K562 (cell line): Measurements from ENCODE around the gene SCARF1. TPM values are rescaled to one million over a fixed set of nuclear protein-coding genes. Genes with fewer than 3 reads are reported as not detected.

Source experiments
- ATAC-seq: fragments of 200-7000 bp; cut with Tn5 transposase; 3 replicates; pipeline ENCODE4 v1.9.1; 2020; ENCODE audit warnings: moderate library complexity
- BruUV-seq: library from RNA; stranded (reverse); fragments of 400-500 nt; replicated peaks from 2 replicates; lab custom pipeline; 2021; lab: Mats Ljungman, UMichigan
- CTCF ChIA-PET: fragments of 300-600 bp; formaldehyde crosslinking; extraction: SDS; loops from one replicate; lab custom pipeline; 2021; ENCODE audit warnings: low intra/inter-chr PET ratio; lab: Yijun Ruan, JAX
- POLR2A ChIA-PET: fragments of 300-600, 350-650 bp; sonication (Branson Sonifier 250); formaldehyde crosslinking; extraction: SDS; loops from one replicate; lab custom pipeline; 2021; ENCODE audit warnings: antibody characterized with exemption, inconsistent platforms; lab: Yijun Ruan, JAX
- DNase-seq, 4 experiments: peaks; one replicate each; pipeline versions ENCODE4 v3.0.0 to v3.0.0-alpha.2; 2011 to 2018; ENCODE audit warnings: low spot score in 3 of 4, mixed read lengths in 3 of 4; ENCODE audit errors: extremely low read depth in 1 of 4
- FAIRE-seq: peaks from 2 replicates; lab custom pipeline; 2011; peaks lifted over from hg19 to GRCh38; lab: Jason Lieb, UNC
- H2AFZ ChIP-seq: 2 replicates; pipeline ENCODE4 v1.6.0; 2011; ENCODE audit warnings: low read depth, low read length, control low read depth, inconsistent platforms
- H3K27ac ChIP-seq: fragments of 200-600 bp; 3 replicates; pipeline ENCODE4 v1.8.0; 2011; ENCODE audit warnings: low read depth, mild to moderate bottlenecking, control low read depth, inconsistent platforms, low read length, moderate library complexity, mixed read lengths; ENCODE audit errors: extremely low read depth
- H3K27me3 ChIP-seq, 2 experiments: fragments of 300-600 bp in 1 of 2; 2 replicates in 1 of 2; 3 replicates in 1 of 2; pipeline versions ENCODE4 v1.6.0 to v1.8.0; 2011; ENCODE audit warnings: inconsistent platforms in 2 of 2, low read length in 2 of 2, mild to moderate bottlenecking in 1 of 2, mixed read lengths in 1 of 2, moderate library complexity in 1 of 2; ENCODE audit not compliant: control insufficient read depth in 2 of 2, insufficient read depth in 2 of 2
- H3K36me3 ChIP-seq: fragments of 300-600 bp; 3 replicates; pipeline ENCODE4 v1.8.0; 2011; ENCODE audit warnings: mild to moderate bottlenecking, low read length, inconsistent platforms; ENCODE audit not compliant: control insufficient read depth, insufficient read depth
- H3K4me1 ChIP-seq, 2 experiments: fragments of 200-600 bp in 1 of 2; replicated peaks in 1 of 2; 2 replicates in 1 of 2; 3 replicates in 1 of 2; pipeline versions ENCODE4 v1.5.1 to v1.8.0; 2011; ENCODE audit warnings: inconsistent platforms in 2 of 2, low read length in 2 of 2, mild to moderate bottlenecking in 1 of 2, mixed read lengths in 1 of 2, moderate library complexity in 1 of 2; ENCODE audit not compliant: control insufficient read depth in 2 of 2, insufficient read depth in 2 of 2
- H3K4me2 ChIP-seq: 2 replicates; pipeline ENCODE4 v1.6.1; 2011; ENCODE audit warnings: low read length, control low read depth, inconsistent platforms, mixed read lengths; ENCODE audit not compliant: insufficient read depth
- H3K4me3 ChIP-seq: fragments of 200-600 bp; sonication (generic), shearing (Covaris generic); 2 replicates; pipeline ENCODE4 v1.5.1; 2016; ENCODE audit warnings: control low read depth, inconsistent platforms
- H3K79me2 ChIP-seq: fragments of 200-600 bp; 3 replicates; pipeline ENCODE4 v1.8.0; 2011; ENCODE audit warnings: low read length, inconsistent platforms; ENCODE audit not compliant: control insufficient read depth, insufficient read depth
- H3K9ac ChIP-seq, 2 experiments: 2 replicates each; pipeline versions ENCODE4 v1.6.0 to v1.6.1; 2011; ENCODE audit warnings: low read depth in 2 of 2, low read length in 2 of 2, control low read depth in 1 of 2, inconsistent platforms in 1 of 2, mild to moderate bottlenecking in 1 of 2, mixed read lengths in 1 of 2; ENCODE audit not compliant: insufficient read depth in 1 of 2
- H3K9me1 ChIP-seq: one replicate; pipeline ENCODE4 v1.6.0; 2011; ENCODE audit warnings: inconsistent platforms, mild to moderate bottlenecking, low read length, moderate library complexity; ENCODE audit not compliant: control insufficient read depth, insufficient read depth
- H3K9me3 ChIP-seq: replicated peaks from 2 replicates; pipeline ENCODE4 v1.5.1; 2011; ENCODE audit warnings: low read depth, low read length, inconsistent platforms; ENCODE audit not compliant: control insufficient read depth, insufficient read depth
- H4K20me1 ChIP-seq: replicated peaks from 2 replicates; pipeline ENCODE4 v1.6.1; 2011; ENCODE audit warnings: low read length, inconsistent platforms, mixed read lengths; ENCODE audit not compliant: control insufficient read depth, insufficient read depth
- EP400 ChIP-seq: fragments of 450-650 bp; IDR thresholded peaks from 2 replicates; pipeline ENCODE4 v1.6.1; 2017; ENCODE audit warnings: antibody characterized with exemption, mild to moderate bottlenecking, moderate library complexity
- MTA1 ChIP-seq: fragments of 450-650 bp; IDR thresholded peaks from 2 replicates; pipeline ENCODE4 v1.6.1; 2017; ENCODE audit warnings: borderline replicate concordance
- NFE2L1 ChIP-seq: fragments of 450-650 bp; IDR thresholded peaks from 2 replicates; pipeline ENCODE4 v1.6.1; 2016; ENCODE audit warnings: missing genetic modification characterization, low read depth, mild to moderate bottlenecking, missing compliant biosample characterization, moderate library complexity, borderline replicate concordance
- POLR2AphosphoS5 ChIP-seq: IDR thresholded peaks from 2 replicates; pipeline ENCODE4 v1.6.1; 2011; ENCODE audit warnings: mild to moderate bottlenecking, low read depth, low read length, moderate library complexity; ENCODE audit not compliant: control insufficient read depth, insufficient read depth
- SIX5 ChIP-seq, 2 experiments: IDR thresholded peaks; 2 replicates each; pipeline ENCODE4 v1.6.1; 2011; ENCODE audit warnings: low read length in 2 of 2, borderline replicate concordance in 1 of 2, low read depth in 1 of 2, mild to moderate bottlenecking in 1 of 2, moderate library complexity in 1 of 2; ENCODE audit not compliant: insufficient read depth in 1 of 2
- TEAD1 ChIP-seq, 2 experiments: fragments of 450-650 bp in 1 of 2; sonication (generic) in 1 of 2; formaldehyde crosslinking; IDR thresholded peaks; 2 replicates each; pipeline versions ENCODE4 v1.4.0 to v1.8.0; 2020 to 2022; ENCODE audit warnings: mild to moderate bottlenecking in 2 of 2, missing genetic modification reagents in 1 of 2
- ZNF75A ChIP-seq: fragments of 450-650 bp; formaldehyde crosslinking; IDR thresholded peaks from 2 replicates; pipeline ENCODE4 v1.4.0; 2020; ENCODE audit warnings: mild to moderate bottlenecking
- WGBS: fragments of 100-300 bp; shearing (Covaris generic); methylation state at CpG from one replicate; pipeline ENCODE4 v1.1.6; 2016; ENCODE audit warnings: low coverage, mixed read lengths; ENCODE audit not compliant: insufficient coverage; ENCODE audit errors: missing lambda C conversion rate; 5-methylcytosine and 5-hydroxymethylcytosine counted together
- in situ Hi-C: fragments of 300-500 bp; cut with MboI; formaldehyde crosslinking; loops from 4 replicates; pipeline ENCODE4 v1.15.0; 2018; ENCODE audit warnings: inconsistent platforms, mixed read lengths
- intact Hi-C: fragments of 100-400 bp; cut with micrococcal nuclease; formaldehyde crosslinking; loops from 2 replicates; pipeline ENCODE4 v1.14.2; 2022
- polyA plus RNA-seq, 8 experiments: library from polyadenylated mRNA; depleted of rRNA in 4 of 8; stranded (reverse) in 5 of 8; unstranded in 3 of 8; fragments of >200 nt; fragmentation: Nextera tagmentation in 2 of 8; fragmentation: Illumina TruSeq in 1 of 8; extraction: Ambion mirVana in 2 of 8; extraction: Trizol in 1 of 8; gene quantifications; 2 replicates each; pipeline versions ENCODE4 v1.2.1 to v1.2.3, GENCODE V29; 2011 to 2014; ENCODE audit warnings: inconsistent platforms in 1 of 8, missing spikeins in 1 of 8
- total RNA-seq, 7 experiments: library from RNA; depleted of rRNA in 6 of 7; stranded (reverse); fragments of >200 nt in 6 of 7; fragmentation: Illumina TruSeq in 2 of 7; extraction: Trizol in 2 of 7; gene quantifications; 2 replicates each; pipeline versions ENCODE4 v1.2.1 to v1.2.3, GENCODE V29; 2011 to 2021; ENCODE audit warnings: low replicate concordance in 1 of 7
- TF ChIP-seq, protein P1 (sequence below): sonication (generic); formaldehyde crosslinking; IDR thresholded peaks from 2 replicates; pipeline ENCODE4 v1.9.0; 2022; ENCODE audit warnings: mild to moderate bottlenecking, missing genetic modification reagents
- TF ChIP-seq, protein P2 (sequence below), 2 experiments: IDR thresholded peaks; 2 replicates each; pipeline ENCODE4 v1.6.1; 2012; ENCODE audit warnings: improper control_type of control experiment in 2 of 2, low read depth in 2 of 2, low read length in 2 of 2, borderline replicate concordance in 1 of 2
- TF ChIP-seq, protein P3 (sequence below): fragments of 450-650 bp; IDR thresholded peaks from 2 replicates; pipeline ENCODE4 v1.6.1; 2017; ENCODE audit warnings: antibody characterized with exemption, mild to moderate bottlenecking

SCARF1 gene
- total and polyA plus RNA-seq, 9 of the 15 experiments (the other 6 are each of a cell fraction or from before 2014, with no cell fraction given), result 0.04 to 2.1 (median 0.63) TPM

DNA sequence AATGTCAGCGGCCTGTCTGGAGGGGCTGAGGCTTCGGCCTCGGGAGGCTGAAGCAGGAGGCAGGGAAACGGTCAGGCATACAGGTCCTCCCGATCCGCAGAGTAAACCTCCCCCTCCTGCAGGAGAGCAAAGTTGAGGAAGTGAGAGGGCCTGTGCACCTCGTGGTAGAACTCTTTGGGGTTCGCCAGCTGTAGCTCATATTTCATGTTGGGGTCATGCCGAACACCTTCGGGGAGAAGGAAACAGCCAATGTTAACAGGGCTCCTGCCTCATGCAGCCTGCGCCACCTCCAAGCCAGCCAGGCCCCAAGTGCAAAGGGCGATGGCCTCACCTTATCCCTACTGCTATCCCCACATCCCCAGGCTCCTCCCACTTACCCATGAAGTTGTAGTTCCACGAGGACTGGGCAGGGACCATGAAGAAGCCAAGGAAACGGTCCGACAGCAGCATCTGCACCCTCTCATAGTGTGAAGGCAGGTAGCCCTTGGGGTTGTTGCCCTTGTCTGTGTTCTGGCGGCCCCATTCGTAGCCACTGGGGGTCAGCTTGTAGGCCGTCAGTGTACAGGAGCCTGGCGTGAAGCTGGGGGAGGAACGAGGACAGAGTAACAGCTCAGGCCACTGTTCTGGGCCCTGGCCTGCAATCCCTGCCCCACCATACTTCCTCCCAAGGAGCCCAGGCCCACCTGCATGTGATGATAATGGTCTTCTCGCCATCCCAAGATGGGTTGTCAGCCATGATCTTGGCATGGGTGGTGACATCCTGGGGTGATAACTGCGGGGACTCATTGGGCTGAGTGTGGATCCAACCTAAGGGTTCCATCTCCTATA is 5.4 kb upstream of the SCARF1 start (continued):
- TF ChIP-seq, protein P1, sequence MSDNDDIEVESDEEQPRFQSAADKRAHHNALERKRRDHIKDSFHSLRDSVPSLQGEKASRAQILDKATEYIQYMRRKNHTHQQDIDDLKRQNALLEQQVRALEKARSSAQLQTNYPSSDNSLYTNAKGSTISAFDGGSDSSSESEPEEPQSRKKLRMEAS (CRISPR knock-in tag), result peak; percentile 17; the same call in 1 of the 2 replicates
- TF ChIP-seq NFE2L1, result no peak
- no peak for TF ChIP-seq ZNF75A (CRISPR knock-in tag)

DNA sequence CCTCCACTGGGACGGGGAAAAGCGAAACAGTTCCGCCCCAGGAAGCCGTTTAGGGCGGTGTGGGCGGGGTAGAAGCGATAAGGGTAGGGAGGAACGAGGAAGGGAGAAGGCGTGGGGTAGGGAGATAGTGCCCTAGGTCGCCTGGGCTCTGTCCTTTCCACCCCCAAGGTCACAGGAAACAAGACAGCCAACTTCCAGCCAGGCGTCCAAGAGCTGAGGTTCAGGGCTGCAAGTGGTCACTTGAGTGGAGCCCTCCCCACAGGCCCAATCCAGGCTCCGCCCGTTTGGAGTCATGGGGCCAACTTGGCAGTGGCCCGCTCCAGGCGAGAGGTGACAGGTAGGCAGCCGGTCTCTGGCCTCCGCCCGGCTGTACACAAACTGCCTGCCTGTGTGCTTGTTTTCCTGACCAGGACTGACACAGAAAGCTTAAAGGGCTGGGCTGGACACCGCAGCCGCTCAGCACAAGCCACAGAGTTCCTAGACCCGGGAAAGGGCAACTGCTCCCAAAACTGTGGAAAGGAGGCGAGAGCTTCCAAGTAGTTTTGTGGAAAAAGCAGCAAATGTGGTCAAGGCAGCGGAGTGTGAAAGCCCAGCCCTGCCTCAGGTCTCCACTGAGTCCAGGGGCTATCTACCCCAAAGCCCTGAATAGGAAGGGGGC is 4.4 kb upstream of the SCARF1 start, which contains the start of gene RILP:
Gene RILP (minus strand): TSS at position 23 of the 658 bp plus-strand sequence. CDS start 62 bp downstream, outside the sequence.
- Histone ChIP-seq H3K9me1 (no peaks in the 10 kb centered on the region), H3K79me2 (peaks cover 12% of the 10 kb centered on the region; the same call in 2 of the 3 replicates), H3K9ac (peak within 1 kb of the TSS; percentile 94 to 97), H3K4me2 (peak within 1 kb of the TSS; percentile 84), H3K36me3 (peaks cover 69% of the 10 kb centered on the region), H2AFZ (peak within 1 kb of the TSS; percentile 74; the same call in 1 of the 2 replicates), H3K4me3 (peak within 1 kb of the TSS; percentile 70), H4K20me1 (0 out of 2 replicates have a peak, but pooled peaks cover 2% of the 10 kb centered on the region), H3K9me3 (no peaks in the 10 kb centered on the region), H3K4me1 (peaks cover 21 to 54% of the 10 kb centered on the region in 2 experiments), H3K27ac (peak within 1 kb of the TSS; percentile 99), H3K27me3 (no peaks in the 10 kb centered on the region)
- FAIRE-seq (peak; percentile 99), ATAC-seq (peak; percentile 83), DNase-seq (peak; percentile 77 to 96 (median 84))
- no TSS peak for BruUV-seq
- in situ Hi-C loops (no loop called here), intact Hi-C loops (loop anchor here (2.0 kb wide), 1 partner anchor 67 kb away; no protein-coding TSS in a partner anchor)
- CTCF ChIA-PET, result no interaction called here
- POLR2A ChIA-PET, result interaction anchor here (0.5 to 3.5 kb wide), 16 partner anchors 8 to 227 kb away, joined by 3 to 20 read pairs (median 3); no protein-coding TSS in a partner anchor
- WGBS, result 2% methylated on average over 13 of the region's 23 CpGs
- TF ChIP-seq EP400 (peak; percentile 78), TEAD1 (CRISPR knock-in tag; IDR thresholded peaks at IDR 0.05) (peak; percentile 8 to 50; a peak in 1 of 4 replicates), MTA1 (peak; percentile 24; the same call in 1 of the 2 replicates), SIX5 (IDR thresholded peaks at IDR 0.05; ENCODE audit: borderline replicate concordance in 1 of 2, insufficient read depth in 1 of 2, low read depth in 1 of 2, low read length in 2 of 2) (no peak), POLR2AphosphoS5 (peak; percentile 77)
- TF ChIP-seq, protein P2, sequence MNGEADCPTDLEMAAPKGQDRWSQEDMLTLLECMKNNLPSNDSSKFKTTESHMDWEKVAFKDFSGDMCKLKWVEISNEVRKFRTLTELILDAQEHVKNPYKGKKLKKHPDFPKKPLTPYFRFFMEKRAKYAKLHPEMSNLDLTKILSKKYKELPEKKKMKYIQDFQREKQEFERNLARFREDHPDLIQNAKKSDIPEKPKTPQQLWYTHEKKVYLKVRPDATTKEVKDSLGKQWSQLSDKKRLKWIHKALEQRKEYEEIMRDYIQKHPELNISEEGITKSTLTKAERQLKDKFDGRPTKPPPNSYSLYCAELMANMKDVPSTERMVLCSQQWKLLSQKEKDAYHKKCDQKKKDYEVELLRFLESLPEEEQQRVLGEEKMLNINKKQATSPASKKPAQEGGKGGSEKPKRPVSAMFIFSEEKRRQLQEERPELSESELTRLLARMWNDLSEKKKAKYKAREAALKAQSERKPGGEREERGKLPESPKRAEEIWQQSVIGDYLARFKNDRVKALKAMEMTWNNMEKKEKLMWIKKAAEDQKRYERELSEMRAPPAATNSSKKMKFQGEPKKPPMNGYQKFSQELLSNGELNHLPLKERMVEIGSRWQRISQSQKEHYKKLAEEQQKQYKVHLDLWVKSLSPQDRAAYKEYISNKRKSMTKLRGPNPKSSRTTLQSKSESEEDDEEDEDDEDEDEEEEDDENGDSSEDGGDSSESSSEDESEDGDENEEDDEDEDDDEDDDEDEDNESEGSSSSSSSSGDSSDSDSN (IDR thresholded peaks at IDR 0.05; ENCODE audit: borderline replicate concordance in 1 of 2, low read depth in 2 of 2, low read length in 2 of 2), result peak in 1 of 2 experiments; percentile 48; a peak in 2 of 4 replicates
- TF ChIP-seq, protein P3, sequence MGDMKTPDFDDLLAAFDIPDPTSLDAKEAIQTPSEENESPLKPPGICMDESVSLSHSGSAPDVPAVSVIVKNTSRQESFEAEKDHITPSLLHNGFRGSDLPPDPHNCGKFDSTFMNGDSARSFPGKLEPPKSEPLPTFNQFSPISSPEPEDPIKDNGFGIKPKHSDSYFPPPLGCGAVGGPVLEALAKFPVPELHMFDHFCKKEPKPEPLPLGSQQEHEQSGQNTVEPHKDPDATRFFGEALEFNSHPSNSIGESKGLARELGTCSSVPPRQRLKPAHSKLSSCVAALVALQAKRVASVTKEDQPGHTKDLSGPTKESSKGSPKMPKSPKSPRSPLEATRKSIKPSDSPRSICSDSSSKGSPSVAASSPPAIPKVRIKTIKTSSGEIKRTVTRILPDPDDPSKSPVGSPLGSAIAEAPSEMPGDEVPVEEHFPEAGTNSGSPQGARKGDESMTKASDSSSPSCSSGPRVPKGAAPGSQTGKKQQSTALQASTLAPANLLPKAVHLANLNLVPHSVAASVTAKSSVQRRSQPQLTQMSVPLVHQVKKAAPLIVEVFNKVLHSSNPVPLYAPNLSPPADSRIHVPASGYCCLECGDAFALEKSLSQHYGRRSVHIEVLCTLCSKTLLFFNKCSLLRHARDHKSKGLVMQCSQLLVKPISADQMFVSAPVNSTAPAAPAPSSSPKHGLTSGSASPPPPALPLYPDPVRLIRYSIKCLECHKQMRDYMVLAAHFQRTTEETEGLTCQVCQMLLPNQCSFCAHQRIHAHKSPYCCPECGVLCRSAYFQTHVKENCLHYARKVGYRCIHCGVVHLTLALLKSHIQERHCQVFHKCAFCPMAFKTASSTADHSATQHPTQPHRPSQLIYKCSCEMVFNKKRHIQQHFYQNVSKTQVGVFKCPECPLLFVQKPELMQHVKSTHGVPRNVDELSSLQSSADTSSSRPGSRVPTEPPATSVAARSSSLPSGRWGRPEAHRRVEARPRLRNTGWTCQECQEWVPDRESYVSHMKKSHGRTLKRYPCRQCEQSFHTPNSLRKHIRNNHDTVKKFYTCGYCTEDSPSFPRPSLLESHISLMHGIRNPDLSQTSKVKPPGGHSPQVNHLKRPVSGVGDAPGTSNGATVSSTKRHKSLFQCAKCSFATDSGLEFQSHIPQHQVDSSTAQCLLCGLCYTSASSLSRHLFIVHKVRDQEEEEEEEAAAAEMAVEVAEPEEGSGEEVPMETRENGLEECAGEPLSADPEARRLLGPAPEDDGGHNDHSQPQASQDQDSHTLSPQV, result peak; percentile 80
